Measurements from ENCODE around the gene HIPK2.
"Not testable (repeated sequence)": the region's sequence is repeated elsewhere in the genome, so short reads cannot be mapped to it uniquely, and the experiment has no call there.

HIPK2 gene

GRCh38 chr7:139631520-139632031 is 146.2 kb downstream of the HIPK2 start:
- no peak for DNase-seq

DNA sequence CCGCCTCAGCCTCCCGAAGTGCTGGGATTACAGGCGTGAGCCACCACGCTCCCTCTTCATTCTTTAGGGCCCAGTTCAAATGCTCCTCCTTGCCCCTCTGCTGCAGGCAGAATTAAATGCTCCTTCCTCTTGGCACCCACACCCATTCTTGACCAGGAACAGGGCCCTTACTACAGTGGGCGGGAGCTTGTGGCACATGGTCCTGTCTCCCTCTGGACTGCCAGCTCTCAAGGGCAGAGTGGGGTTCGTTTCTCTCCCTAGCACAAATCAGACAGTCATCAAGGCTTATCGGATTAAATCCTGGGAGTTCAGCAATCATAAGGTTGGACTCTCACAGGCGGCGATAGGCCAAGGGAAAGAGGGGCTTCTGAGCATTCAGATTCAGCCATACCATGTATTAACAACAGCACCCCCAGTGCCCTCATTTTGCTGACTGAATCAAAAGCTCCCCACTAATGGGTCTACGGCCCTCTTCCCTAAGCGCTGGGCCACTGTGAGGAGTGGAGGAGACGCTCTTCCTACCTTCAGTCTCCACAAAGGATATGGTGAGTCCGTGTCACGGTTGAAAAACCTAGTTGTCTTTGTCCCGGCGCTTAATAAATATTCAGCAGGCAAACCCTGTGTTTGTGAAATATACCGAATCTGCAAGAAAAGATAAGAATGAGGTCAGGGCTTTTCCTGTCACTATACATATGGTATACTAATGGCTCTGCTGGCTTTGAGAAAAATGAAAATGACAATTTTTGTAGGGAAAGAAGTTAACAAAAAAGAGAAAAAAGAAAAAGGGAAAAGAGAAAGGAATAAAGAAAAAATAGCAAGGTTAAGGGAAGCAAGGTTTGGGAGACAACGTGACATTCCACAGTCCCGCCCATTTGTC is 146.9 kb downstream of the HIPK2 start:
- DNase-seq = no peak

DNA sequence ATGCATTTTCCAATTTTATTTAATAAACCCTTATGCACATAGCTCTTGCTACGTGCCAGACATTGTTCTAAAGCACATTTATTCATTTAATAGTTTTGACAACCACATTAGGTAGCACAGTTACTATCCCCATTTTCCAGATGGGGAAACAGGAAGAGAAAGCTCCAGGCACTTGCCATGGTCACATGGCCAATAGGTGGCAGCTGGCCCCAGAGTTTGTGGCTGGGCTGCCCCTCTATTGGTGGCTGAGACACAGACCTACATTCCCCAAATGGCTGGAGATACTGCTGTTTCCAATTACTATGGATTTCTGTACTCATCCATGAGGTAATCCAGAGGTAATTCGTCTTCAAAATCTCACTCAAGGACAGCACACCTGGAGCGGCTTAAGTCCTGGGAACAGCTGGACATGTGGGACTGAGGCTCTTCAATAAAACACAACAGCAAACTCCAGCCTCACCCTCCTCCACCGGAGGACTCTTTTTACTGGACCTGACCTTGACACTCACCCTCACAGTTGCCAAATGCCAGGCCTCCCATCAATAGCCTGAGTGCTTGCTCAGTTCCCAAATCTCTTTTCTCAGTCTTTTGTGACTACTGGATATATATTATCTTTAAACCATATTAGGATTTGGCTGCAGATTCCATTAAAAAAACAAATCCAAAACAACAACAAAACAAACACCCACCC is 148.3 kb downstream of the HIPK2 start:
- no peak for DNase-seq

DNA sequence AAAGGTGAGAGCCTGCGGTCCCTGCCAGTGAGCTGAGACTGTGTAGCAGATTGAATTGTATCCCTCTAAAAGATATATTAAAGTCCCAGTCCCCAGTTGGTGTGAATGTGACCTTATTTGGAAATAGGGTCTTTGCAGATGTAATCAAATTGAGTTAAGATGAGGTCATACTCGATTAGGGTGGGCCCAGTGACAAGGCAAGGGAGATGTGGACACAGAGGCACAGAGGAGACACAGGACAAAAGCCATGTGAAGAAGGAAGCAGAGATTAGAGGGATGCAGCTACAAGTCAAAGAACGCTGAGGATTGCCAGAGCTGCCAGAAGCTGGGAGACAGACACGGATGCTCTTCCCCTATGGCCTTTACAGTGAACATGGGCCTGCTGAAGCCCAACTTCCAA is 150.0 kb downstream of the HIPK2 start:
- DNase-seq = no peak

DNA sequence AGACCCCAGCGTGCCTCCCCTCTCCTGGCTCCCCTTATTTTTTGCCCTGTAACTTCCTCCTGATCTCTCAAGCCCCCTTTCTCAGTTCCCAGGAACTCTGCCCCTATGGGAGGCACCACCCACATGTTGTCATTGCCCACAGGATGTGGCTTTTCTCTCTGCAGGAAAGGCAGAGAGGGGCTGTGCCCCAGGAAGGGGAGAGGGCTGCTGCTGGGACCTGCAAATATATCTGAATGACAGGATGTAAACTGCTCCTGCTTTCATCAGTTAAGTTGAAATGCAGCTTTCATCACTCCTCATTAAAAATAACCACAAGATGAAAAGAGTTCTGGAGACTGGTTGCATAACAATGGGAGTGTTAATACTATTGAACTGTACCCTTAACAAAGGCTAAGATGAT is 151.0 kb downstream of the HIPK2 start:
- DNase-seq = no peak

GRCh38 chr7:139623518-139623917 is 154.3 kb downstream of the HIPK2 start:
- DNase-seq = no peak

DNA sequence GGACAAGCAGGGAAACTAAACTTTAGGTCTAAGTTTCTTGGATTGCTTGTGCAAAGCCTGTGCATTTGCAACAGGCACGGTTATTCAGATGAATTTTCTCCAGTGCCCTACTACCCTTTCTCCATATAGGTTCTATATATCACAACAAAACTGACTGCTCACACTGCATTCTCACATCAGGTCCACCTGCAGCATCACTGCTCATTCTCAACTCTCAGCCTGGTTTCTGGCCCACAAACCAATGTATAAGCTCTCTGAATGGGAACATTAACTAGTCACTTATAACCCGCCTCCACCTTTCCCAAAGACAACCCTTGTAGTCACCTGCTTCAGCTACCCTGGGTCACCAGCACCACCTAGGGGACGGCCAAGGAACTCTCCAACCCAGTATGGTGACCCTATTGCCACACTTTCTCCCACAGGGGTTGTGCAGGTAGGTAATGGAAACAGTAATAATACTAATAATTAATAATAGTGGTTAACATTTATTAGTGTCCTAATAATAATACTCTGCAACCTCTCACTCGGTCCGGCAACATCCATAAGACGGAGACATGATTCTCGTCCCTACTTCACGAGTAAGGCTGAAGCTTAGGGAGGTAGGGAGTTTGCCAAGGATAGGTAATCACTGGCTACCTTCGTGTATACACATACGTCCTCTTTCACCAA is 157.0 kb downstream of the HIPK2 start:
- peak in 3 of 56 donors; percentile 12 to 22 (median 21) for DNase-seq

DNA sequence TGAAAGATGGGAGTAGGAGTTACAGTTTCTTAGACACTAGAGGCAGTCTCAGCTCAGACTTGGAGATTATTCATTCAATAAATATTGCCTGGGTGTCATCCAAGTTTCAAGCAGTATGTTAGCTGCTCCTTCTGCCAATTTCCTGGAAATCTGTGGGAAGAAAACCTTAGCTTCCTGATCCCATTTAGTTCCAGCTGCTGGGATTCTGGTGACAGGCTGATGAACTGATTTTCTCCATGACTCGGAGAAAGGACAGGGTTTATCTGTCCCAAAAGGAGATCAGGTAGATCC is 158.5 kb downstream of the HIPK2 start:
- no peak for DNase-seq

DNA sequence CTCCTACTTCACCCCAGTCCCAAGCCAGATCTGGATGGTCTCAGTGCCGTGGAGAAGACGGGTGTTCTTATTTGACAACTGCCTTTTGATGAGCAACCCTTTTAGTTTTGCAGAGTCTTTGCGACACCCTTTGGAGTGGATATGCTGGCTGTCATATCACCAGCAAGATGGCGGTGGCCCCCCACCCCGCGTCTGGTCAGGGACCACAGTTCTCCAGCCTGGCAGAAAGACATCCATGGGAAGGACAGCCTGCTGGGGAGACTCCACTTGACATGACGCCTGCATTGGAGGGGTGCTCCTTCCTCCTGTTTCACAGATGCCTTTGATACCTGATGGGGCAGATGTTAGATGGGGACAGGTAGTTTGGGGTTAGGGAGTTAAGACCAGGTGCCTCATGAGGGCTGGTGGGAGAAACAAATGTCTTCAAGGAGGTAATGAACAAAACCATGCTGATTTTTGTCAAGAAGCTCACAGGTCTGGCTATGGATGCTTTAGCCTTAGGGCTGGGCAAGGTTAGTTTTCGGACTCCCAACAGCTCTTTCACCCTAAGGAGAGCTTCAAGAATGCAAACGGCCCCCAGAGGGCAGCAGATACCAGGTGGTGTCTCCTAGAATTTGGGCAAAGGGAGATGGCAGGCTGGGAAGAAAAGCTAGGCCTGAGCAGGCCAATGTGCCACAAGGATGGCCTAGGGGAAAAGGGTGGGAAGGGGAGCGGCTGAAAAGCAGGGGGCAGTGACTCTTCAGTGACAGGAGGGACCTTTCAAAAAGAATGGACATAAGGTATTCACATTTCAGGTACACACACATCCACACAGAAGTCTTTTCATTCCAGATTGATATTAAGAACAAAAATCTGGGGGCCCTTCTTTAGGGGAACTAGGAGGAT is 159.1 kb downstream of the HIPK2 start:
- DNase-seq = peak in 19 of 56 donors; percentile 8 to 55 (median 22)

DNA sequence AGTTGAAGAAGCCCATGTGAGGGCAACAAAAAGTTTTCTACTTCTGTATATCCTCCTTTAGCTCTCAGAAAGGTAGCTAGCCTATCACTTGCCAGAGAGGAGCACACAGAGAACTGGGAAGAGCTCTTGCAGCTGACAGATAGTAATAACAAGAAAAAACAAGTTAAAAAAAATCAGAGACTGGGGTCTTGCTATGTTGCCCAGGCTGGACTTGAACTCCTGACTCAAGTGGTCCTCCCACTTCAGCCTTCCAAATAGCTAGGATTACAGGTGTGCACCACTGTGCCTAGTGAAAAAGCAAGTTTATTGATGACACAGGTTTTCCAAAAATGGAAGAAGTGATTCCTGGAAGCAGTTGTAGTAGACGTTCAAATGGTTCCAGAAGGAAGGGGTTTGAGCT is 160.7 kb downstream of the HIPK2 start:
- no peak for DNase-seq

- no peak for DNase-seq
Observed at GRCh38 chr7:139614886-139615285, 162.9 kb downstream of the HIPK2 start.

GRCh38 chr7:139613971-139614411 is 163.8 kb downstream of the HIPK2 start:
- no peak for DNase-seq

GRCh38 chr7:139611556-139611955 is 166.2 kb downstream of the HIPK2 start:
- not testable (repeated sequence) for DNase-seq

GRCh38 chr7:139610595-139610994 is 167.2 kb downstream of the HIPK2 start:
- no peak for DNase-seq

- DNase-seq = no peak
Observed at GRCh38 chr7:139603896-139604295, 173.9 kb downstream of the HIPK2 start.

DNA sequence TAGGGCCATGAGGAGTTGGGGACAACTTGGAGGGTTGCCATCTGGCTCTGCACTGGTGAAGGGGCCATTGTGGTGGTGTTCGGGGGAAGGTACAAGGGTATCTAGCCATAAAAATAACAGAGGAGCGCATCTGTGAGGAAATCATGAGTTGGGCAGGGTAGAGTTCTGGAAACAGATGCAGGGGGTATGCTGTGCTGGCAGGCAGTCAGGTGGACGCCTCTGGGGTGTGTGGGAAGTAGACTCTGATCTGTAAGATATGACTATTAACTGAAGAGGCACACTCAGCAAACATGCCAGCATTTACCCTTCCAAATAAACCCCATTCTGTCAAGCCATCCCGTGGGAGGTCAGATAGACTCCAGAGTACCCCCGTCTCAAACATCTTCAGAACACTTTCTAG is 174.5 kb downstream of the HIPK2 start:
- DNase-seq = no peak

GRCh38 chr7:139602143-139602722 is 175.6 kb downstream of the HIPK2 start:
- DNase-seq = no peak

GRCh38 chr7:139601176-139601575 is 176.6 kb downstream of the HIPK2 start:
- DNase-seq = no peak

- no peak for DNase-seq
Observed at GRCh38 chr7:139600306-139600705, 177.5 kb downstream of the HIPK2 start.

DNA sequence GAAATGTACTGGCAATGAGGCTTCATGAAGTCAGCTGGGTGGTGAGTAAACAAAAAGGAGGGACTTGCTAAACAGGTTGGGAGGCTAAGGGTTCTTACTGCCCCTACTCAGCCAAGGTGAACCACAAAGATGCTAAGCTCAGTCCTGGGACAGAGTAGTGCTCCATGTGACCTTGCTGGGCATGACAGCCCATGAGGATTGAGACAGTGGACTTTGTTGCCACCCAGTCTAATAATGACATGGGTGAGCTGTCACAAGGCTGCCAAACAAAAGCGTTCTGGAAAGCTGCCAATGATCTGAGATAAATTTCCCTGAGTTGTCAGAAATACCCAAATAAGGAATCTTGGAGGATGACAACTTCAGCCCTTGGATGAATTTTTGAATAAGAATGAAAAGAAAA is 179.2 kb downstream of the HIPK2 start:
- peak in 5 of 56 donors; percentile 19 to 49 (median 23) for DNase-seq

DNA sequence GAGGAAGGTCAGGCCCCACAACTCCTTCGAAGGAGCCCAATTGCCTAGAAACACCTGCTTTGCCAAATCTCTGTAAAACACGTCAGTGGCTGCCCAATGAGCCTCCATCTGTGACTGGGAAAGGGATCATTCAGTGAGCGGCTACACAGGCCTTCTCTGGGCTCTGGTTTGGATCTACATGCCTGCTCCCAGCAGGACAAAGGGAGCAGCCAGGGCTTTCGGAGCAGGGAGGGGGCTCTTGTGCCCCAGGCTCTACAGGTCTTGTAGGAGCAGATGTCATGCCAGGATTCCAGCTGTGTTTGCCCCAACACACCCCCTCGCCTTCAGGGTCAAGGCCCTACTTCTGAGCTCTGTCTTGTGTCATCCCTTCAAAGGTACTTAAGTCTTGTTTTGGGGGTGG is 180.8 kb downstream of the HIPK2 start:
- no peak for DNase-seq

All from amygdala (tissue), 56 donors.